Lower leg skin (tissue), 4 donors: ENCODE results near the gene PTGER1. TPM values are rescaled to one million over a fixed set of nuclear protein-coding genes. Genes with fewer than 3 reads are reported as not detected.

Source experiments
- DNase-seq, 2 donors: peaks; one replicate each; pipeline ENCODE4 v3.0.0-alpha.2; 2019; ENCODE audit warnings: low spot score in 2 of 2
- H3K4me3 ChIP-seq: fragments of 200-600 bp; sonication (generic); 2 replicates; pipeline ENCODE4 v1.5.1; 2017; ENCODE audit warnings: mild to moderate bottlenecking, low read depth; ENCODE audit not compliant: poor library complexity, severe bottlenecking
- CTCF ChIP-seq, 3 donors: fragments of 450-650 bp; IDR thresholded peaks; one replicate each; pipeline ENCODE4 v1.5.1; 2016; ENCODE audit warnings: antibody characterized with exemption in 3 of 3, mild to moderate bottlenecking in 3 of 3, moderate library complexity in 2 of 3
- POLR2A ChIP-seq, 2 donors: fragments of 450-650 bp; IDR thresholded peaks; one replicate each; pipeline ENCODE4 v1.6.1; 2016 to 2017; ENCODE audit warnings: antibody characterized with exemption in 2 of 2, mild to moderate bottlenecking in 1 of 2, moderate library complexity in 1 of 2
- whole genome bisulfite sequencing, 2 donors: methylation state at CpG; one replicate each; pipeline ENCODE4 v1.1.5; 2018; 5-methylcytosine and 5-hydroxymethylcytosine counted together
- intact Hi-C: fragments of 100-400 bp; cut with DNase I; formaldehyde crosslinking; loops from one replicate; pipeline ENCODE4 v1.15.0; 2023; ENCODE audit warnings: low total_unique reads
- total RNA-seq, 4 donors: library from RNA; depleted of rRNA; stranded (reverse); fragments of >200 nt; gene quantifications; one replicate each; pipeline ENCODE4 v1.1.0, GENCODE V29; 2016

The PTGER1 gene
- total RNA-seq, 4 donors from 2014 or later, result 0.62 TPM; not detected in 3

GRCh38 chr19:14473073-14473977, 1.8 kb downstream of the PTGER1 start:
- no peak overlapping the region for H3K4me3 ChIP-seq
- TF ChIP-seq CTCF (IDR thresholded peaks at IDR 0.05) (no peak), POLR2A (IDR thresholded peaks at IDR 0.05) (no peak)
- intact Hi-C loops, result no loop called here
- no peak for DNase-seq
- 33 to 36% methylated on average over 30 to 52 of the region's 97 CpGs for WGBS, 2 donors

GRCh38 chr19:14472202-14472938, 2.8 kb downstream of the PTGER1 start:
- no peak overlapping the region for H3K4me3 ChIP-seq
- intact Hi-C loops, result no loop called here
- WGBS, 2 donors, result 5 to 6% methylated on average over 47 to 57 of the region's 66 CpGs

GRCh38 chr19:14471436-14472187, 3.5 kb downstream of the PTGER1 start:
- no peak for TF ChIP-seq POLR2A (IDR thresholded peaks at IDR 0.05)
- no peak for TF ChIP-seq CTCF (IDR thresholded peaks at IDR 0.05)
- intact Hi-C loops, result no loop called here
- H3K4me3 ChIP-seq, result no peak overlapping the region
- WGBS, 2 donors, result 71 to 72% methylated on average over 46 of the region's 46 CpGs
- no peak for DNase-seq

More at GRCh38 chr19:14472202-14472938, 2.8 kb downstream of the PTGER1 start:
- peak in 1 of 2 donors; percentile 95 for DNase-seq
- TF ChIP-seq POLR2A (IDR thresholded peaks at IDR 0.05) (no peak), CTCF (IDR thresholded peaks at IDR 0.05) (peak in 1 of 3 donors; percentile 87)

GRCh38 chr19:14470031-14470876, 4.9 kb downstream of the PTGER1 start:
- H3K4me3 ChIP-seq, result no peak overlapping the region
- no peak for DNase-seq
- 78 to 79% methylated on average over 10 to 32 of the region's 32 CpGs for WGBS, 2 donors
- intact Hi-C loops, result no loop called here
- no peak for TF ChIP-seq POLR2A (IDR thresholded peaks at IDR 0.05)
- no peak for TF ChIP-seq CTCF (IDR thresholded peaks at IDR 0.05)

GRCh38 chr19:14467816-14468215, 7.3 kb downstream of the PTGER1 start:
- TF ChIP-seq CTCF (IDR thresholded peaks at IDR 0.05) (no peak), POLR2A (IDR thresholded peaks at IDR 0.05) (no peak)
- no peak overlapping the region for H3K4me3 ChIP-seq
- no peak for DNase-seq
- 68 to 69% methylated on average over 8 to 9 of the region's 9 CpGs for WGBS, 2 donors
- intact Hi-C loops, result no loop called here
